B cell (primary cell): ENCODE measurements around the gene SAPCD2. TPM values are rescaled to one million over a fixed set of nuclear protein-coding genes. Genes with fewer than 3 reads are reported as not detected.

Experiments used
- ATAC-seq: fragments of 200-7000 bp; cut with Tn5 transposase; one replicate; pipeline ENCODE4 v1.10.0; 2021; ENCODE audit warnings: low read depth, mild to moderate bottlenecking, moderate number of reproducible peaks, moderate library complexity
- CTCF ChIA-PET: fragments of 350-600 bp; sonication (Branson Sonifier 250); formaldehyde crosslinking; loops from one replicate; lab custom pipeline; 2021; ENCODE audit warnings: antibody characterized with exemption, inconsistent platforms; lab: Charles Lee
- POLR2A ChIA-PET: fragments of 350-600 bp; sonication (Branson Sonifier 250); formaldehyde crosslinking; loops from one replicate; lab custom pipeline; 2021; ENCODE audit warnings: antibody characterized with exemption; lab: Charles Lee
- DNase-seq: peaks from one replicate; pipeline ENCODE4 v3.0.0; 2013
- H2AFZ ChIP-seq: 2 replicates; pipeline ENCODE4 v1.6.1; 2012; ENCODE audit warnings: mild to moderate bottlenecking, low read depth, low read length; ENCODE audit not compliant: insufficient read depth, poor library complexity, severe bottlenecking
- H3K27ac ChIP-seq, 2 donors: 1 replicate in 1 of 2; 2 replicates in 1 of 2; pipeline ENCODE4 v1.5.1; 2012 to 2013; ENCODE audit warnings: low read length in 2 of 2, mild to moderate bottlenecking in 2 of 2, moderate library complexity in 1 of 2
- H3K27me3 ChIP-seq, 4 experiments: fragments of 200-600 bp in 1 of 4; sonication (generic) in 1 of 4; replicated peaks in 1 of 4; 1 replicate in 2 of 4; 2 replicates in 2 of 4; pipeline versions ENCODE4 v1.6.1 to v1.7.0; 2013 to 2016; ENCODE audit warnings: low read length in 3 of 4, mild to moderate bottlenecking in 2 of 4, mixed read lengths in 1 of 4, moderate library complexity in 1 of 4; ENCODE audit not compliant: insufficient read depth in 4 of 4, control insufficient read depth in 3 of 4; ENCODE audit errors: control extremely low read depth in 1 of 4
- H3K36me3 ChIP-seq, 2 experiments: replicated peaks in 1 of 2; 1 replicate in 1 of 2; 2 replicates in 1 of 2; pipeline versions ENCODE4 v1.6.1 to v1.7.1; 2013; ENCODE audit warnings: low read length in 1 of 2; ENCODE audit not compliant: insufficient read depth in 2 of 2, control insufficient read depth in 1 of 2; ENCODE audit errors: control extremely low read depth in 1 of 2, extremely low read depth in 1 of 2
- H3K4me1 ChIP-seq, 2 donors: fragments of 200-600 bp in 1 of 2; sonication (generic) in 1 of 2; 1 replicate in 1 of 2; 2 replicates in 1 of 2; pipeline versions ENCODE4 v1.5.1 to v1.6.1; 2013 to 2017; ENCODE audit warnings: low read length in 2 of 2; ENCODE audit not compliant: control insufficient read depth in 2 of 2, insufficient read depth in 2 of 2
- H3K4me2 ChIP-seq: replicated peaks from 2 replicates; pipeline ENCODE3; 2012; ENCODE audit warnings: mild to moderate bottlenecking, low read depth, low read length; ENCODE audit not compliant: poor library complexity, severe bottlenecking
- H3K4me3 ChIP-seq, 5 experiments: fragments of 200-600 bp in 1 of 5; sonication (generic) in 1 of 5; 1 replicate in 3 of 5; 2 replicates in 2 of 5; pipeline versions ENCODE4 v1.5.1 to v1.7.0; 2011 to 2016; ENCODE audit warnings: low read length in 4 of 5, mild to moderate bottlenecking in 4 of 5, low read depth in 2 of 5, control low read depth in 1 of 5, moderate library complexity in 1 of 5; ENCODE audit not compliant: insufficient read depth in 1 of 5; ENCODE audit errors: control extremely low read depth in 1 of 5, extremely low read depth in 1 of 5
- H3K79me2 ChIP-seq: fragments of 200-600 bp; sonication (generic); one replicate; pipeline ENCODE4 v1.6.0; 2016; ENCODE audit warnings: low read length; ENCODE audit not compliant: control insufficient read depth, insufficient read depth
- H3K9ac ChIP-seq: fragments of 200-600 bp; sonication (generic); 2 replicates; pipeline ENCODE4 v1.6.1; 2017; ENCODE audit warnings: mild to moderate bottlenecking, low read length, moderate library complexity
- H3K9me3 ChIP-seq, 3 donors: one replicate each; pipeline versions ENCODE4 v1.6.1 to v1.7.1; 2013; ENCODE audit warnings: low read length in 2 of 3; ENCODE audit not compliant: control insufficient read depth in 2 of 3, insufficient read depth in 1 of 3; ENCODE audit errors: control extremely low read depth in 1 of 3
- H4K20me1 ChIP-seq: 2 replicates; pipeline ENCODE4 v1.6.0; 2012; ENCODE audit warnings: mild to moderate bottlenecking, low read length; ENCODE audit not compliant: insufficient read depth, control insufficient read depth, poor library complexity, severe bottlenecking
- H3K27ac Mint-ChIP-seq: one replicate; pipeline ENCODE4 v1.8.0; 2021; ENCODE audit warnings: mixed read lengths
- H3K27me3 Mint-ChIP-seq: one replicate; pipeline ENCODE4 v1.8.0; 2021; ENCODE audit warnings: mixed read lengths
- H3K4me1 Mint-ChIP-seq: one replicate; pipeline ENCODE4 v1.8.0; 2021; ENCODE audit warnings: mixed read lengths
- H3K4me3 Mint-ChIP-seq: one replicate; pipeline ENCODE4 v1.8.0; 2021; ENCODE audit warnings: mixed read lengths
- H3K9me3 Mint-ChIP-seq: one replicate; pipeline ENCODE4 v1.8.0; 2022; ENCODE audit warnings: mixed read lengths; ENCODE audit not compliant: insufficient read depth
- EZH2 ChIP-seq: IDR thresholded peaks from 2 replicates; pipeline ENCODE4 v1.6.1; 2012; ENCODE audit warnings: borderline replicate concordance, low read depth, mild to moderate bottlenecking, moderate library complexity, low read length; ENCODE audit not compliant: insufficient read depth, poor library complexity, severe bottlenecking
- WGBS: methylation state at CpG from one replicate; pipeline ENCODE4 v1.1.5; 2013; ENCODE audit warnings: missing lambda C conversion rate; ENCODE audit not compliant: insufficient coverage; 5-methylcytosine and 5-hydroxymethylcytosine counted together
- intact Hi-C: fragments of 100-400 bp; cut with micrococcal nuclease; formaldehyde crosslinking; loops from one replicate; pipeline ENCODE4 v1.10.0; 2022
- polyA plus RNA-seq: library from polyadenylated mRNA; depleted of rRNA; stranded (reverse); fragments of >200 nt; gene quantifications from 2 replicates; pipeline ENCODE4 v1.2.3, GENCODE V29; 2012
- total RNA-seq, 2 donors: library from RNA; stranded (reverse); fragments of 120-200 nt in 1 of 2; gene quantifications; 1 replicate in 1 of 2; 2 replicates in 1 of 2; pipeline versions ENCODE4 v1.2.3 to v1.2.4, GENCODE V29; 2013 to 2022
- TF ChIP-seq, protein P1 (sequence below): fragments of 200-600 bp; IDR thresholded peaks from one replicate; pipeline ENCODE4 v1.8.0; 2022; ENCODE audit warnings: antibody characterized with exemption, mild to moderate bottlenecking

The SAPCD2 gene
- total and polyA plus RNA-seq, 2 donors (not counting 1 experiment from before 2014, with no cell fraction given): 0.39 to 0.69 TPM

DNA sequence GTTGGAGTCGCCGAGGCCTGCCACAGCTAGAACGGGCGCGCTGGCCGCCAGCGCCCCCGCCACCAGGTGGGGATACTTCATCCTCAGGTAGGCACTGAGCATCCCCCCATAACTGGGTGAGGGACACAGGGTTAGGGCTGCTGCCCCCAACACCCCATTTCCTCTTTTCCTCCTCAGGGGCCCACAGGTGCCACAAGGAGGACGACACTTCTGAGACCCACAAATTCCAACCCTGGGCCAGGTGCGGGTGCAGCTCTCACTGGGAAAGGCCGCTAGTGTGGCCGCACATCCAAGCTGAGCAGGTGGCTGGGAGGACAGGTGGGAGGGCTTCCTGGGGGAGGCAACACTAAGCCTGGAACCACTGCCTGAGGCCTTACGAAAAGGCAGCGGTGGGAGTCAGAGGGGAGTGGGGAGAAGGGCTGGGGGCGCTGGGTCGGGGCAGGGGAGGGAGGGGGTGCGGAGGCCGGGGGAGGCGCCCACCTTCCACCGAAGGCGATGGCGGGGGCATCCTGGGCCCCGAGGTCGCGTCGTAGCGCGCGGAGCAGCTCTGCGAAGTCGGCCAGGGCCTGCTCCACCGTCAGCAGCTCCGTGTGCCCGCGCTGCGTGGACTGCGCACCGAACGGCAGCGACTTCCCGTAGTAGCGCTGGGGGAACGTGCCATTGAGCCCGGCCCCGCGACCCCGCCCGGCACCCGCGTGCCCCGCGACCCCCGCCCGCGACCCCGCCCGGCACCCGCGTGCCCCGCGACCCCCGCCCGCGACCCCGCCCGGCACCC lies 43.2 kb upstream of the SAPCD2 start:
- H3K27me3 ChIP-seq: no peaks in the 10 kb centered on the region
- POLR2A ChIA-PET: interaction anchor here (0.7 kb wide), 2 partner anchors 107 to 160 kb away, joined by 4 to 6 read pairs; no protein-coding TSS in a partner anchor
- H3K36me3 ChIP-seq: peaks cover 0 to 39% of the 10 kb centered on the region in 2 experiments
- Mint-ChIP-seq H3K4me1 (peaks cover 10% of the 10 kb centered on the region), H3K27me3 (no peaks in the 10 kb centered on the region), H3K27ac (no peak overlapping the region), H3K9me3 (no peaks in the 10 kb centered on the region), H3K4me3 (peak overlapping the region; percentile 81)
- no peak overlapping the region for H3K27ac ChIP-seq
- no peaks in the 10 kb centered on the region for H3K9me3 ChIP-seq
- 29% methylated on average over 60 of the region's 66 CpGs for WGBS
- H3K4me3 ChIP-seq: peak overlapping the region in 1 of 5 experiments; percentile 32
- peaks cover 9% of the 10 kb centered on the region for H4K20me1 ChIP-seq
- H3K9ac ChIP-seq: no peak overlapping the region
- peaks cover 14% of the 10 kb centered on the region for H3K79me2 ChIP-seq
- TF ChIP-seq, protein P1, sequence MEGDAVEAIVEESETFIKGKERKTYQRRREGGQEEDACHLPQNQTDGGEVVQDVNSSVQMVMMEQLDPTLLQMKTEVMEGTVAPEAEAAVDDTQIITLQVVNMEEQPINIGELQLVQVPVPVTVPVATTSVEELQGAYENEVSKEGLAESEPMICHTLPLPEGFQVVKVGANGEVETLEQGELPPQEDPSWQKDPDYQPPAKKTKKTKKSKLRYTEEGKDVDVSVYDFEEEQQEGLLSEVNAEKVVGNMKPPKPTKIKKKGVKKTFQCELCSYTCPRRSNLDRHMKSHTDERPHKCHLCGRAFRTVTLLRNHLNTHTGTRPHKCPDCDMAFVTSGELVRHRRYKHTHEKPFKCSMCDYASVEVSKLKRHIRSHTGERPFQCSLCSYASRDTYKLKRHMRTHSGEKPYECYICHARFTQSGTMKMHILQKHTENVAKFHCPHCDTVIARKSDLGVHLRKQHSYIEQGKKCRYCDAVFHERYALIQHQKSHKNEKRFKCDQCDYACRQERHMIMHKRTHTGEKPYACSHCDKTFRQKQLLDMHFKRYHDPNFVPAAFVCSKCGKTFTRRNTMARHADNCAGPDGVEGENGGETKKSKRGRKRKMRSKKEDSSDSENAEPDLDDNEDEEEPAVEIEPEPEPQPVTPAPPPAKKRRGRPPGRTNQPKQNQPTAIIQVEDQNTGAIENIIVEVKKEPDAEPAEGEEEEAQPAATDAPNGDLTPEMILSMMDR: no peak
- no peak for TF ChIP-seq EZH2
- CTCF ChIA-PET: interaction anchor here (1.1 to 1.3 kb wide), 3 partner anchors 17 to 123 kb away, joined by 3 to 6 read pairs (median 4); no protein-coding TSS in a partner anchor
- ATAC-seq (peak; percentile 19), DNase-seq (peak; percentile 52)
- H3K4me2 ChIP-seq: peak overlapping the region; percentile 100
- no peak overlapping the region for H2AFZ ChIP-seq
- intact Hi-C loops: loop anchor here (2.0 kb wide), 1 partner anchor 27 kb away; the partner anchor contains the start of gene MAN1B1
- H3K4me1 ChIP-seq: peaks cover 9 to 18% of the 10 kb centered on the region in 2 donors
